GM23248 (cell line): Measurements from ENCODE around the gene MEAK7.

Experiments used
- EZH2 ChIP-seq: fragments of 200-600 bp; sonication (generic); IDR thresholded peaks from 2 replicates; pipeline ENCODE4 v1.6.1; 2018; ENCODE audit warnings: antibody characterized with exemption, mild to moderate bottlenecking; ENCODE audit not compliant: insufficient read depth, poor library complexity, severe bottlenecking
- EZH2phosphoT487 ChIP-seq: fragments of 200-600 bp; sonication (generic); IDR thresholded peaks from 2 replicates; pipeline ENCODE4 v1.6.1; 2018; ENCODE audit warnings: antibody characterized with exemption, moderate library complexity, mild to moderate bottlenecking, low read depth; ENCODE audit not compliant: insufficient read depth

GRCh38 chr16:84486551-84487235, 17.8 kb downstream of the MEAK7 start:
- TF ChIP-seq EZH2 (no peak), EZH2phosphoT487 (no peak)
